Choroid plexus epithelial cell (primary cell): ENCODE data around the gene LTBP1.
A peak's percentile ranks its signal among the peaks of the same experiment; 100 is the strongest.
"Not testable (repeated sequence)": the region's sequence is repeated elsewhere in the genome, so short reads cannot be mapped to it uniquely, and the experiment has no call there.

Source experiments
- DNase-seq: peaks from one replicate; pipeline ENCODE4 v3.0.0-alpha.2; 2010; ENCODE audit warnings: low read depth
- H3K4me3 ChIP-seq: 2 replicates; pipeline ENCODE4 v1.5.1; 2011; ENCODE audit warnings: low read depth, mild to moderate bottlenecking, control low read depth, low read length, moderate library complexity
- TF ChIP-seq, protein P1 (sequence below): conservative IDR thresholded peaks from 2 replicates; pipeline ENCODE4 v1.5.1; 2011; ENCODE audit warnings: low read depth, mild to moderate bottlenecking, control low read depth, inconsistent platforms, low read length, moderate library complexity

Gene LTBP1

DNA sequence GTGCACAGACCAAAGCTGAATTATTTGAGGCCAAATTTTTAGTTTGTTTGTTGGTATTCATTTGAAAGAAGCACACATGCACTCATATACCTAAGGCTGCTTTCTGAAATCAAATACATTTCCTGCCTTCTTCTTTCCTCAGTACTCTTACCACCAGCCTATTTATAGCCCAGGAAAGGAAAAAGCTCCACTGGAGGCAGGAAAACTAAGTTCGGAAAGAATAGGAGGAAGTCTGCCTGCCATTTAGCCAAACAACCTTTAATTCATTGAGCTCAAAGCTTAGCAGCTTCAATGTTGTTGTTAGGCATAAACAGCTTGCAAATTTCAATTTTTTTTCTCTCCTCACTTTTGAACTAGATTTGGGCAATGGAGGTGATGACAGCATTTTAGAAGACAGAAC is 489.3 kb downstream of the LTBP1 start:
- TF ChIP-seq, protein P1, sequence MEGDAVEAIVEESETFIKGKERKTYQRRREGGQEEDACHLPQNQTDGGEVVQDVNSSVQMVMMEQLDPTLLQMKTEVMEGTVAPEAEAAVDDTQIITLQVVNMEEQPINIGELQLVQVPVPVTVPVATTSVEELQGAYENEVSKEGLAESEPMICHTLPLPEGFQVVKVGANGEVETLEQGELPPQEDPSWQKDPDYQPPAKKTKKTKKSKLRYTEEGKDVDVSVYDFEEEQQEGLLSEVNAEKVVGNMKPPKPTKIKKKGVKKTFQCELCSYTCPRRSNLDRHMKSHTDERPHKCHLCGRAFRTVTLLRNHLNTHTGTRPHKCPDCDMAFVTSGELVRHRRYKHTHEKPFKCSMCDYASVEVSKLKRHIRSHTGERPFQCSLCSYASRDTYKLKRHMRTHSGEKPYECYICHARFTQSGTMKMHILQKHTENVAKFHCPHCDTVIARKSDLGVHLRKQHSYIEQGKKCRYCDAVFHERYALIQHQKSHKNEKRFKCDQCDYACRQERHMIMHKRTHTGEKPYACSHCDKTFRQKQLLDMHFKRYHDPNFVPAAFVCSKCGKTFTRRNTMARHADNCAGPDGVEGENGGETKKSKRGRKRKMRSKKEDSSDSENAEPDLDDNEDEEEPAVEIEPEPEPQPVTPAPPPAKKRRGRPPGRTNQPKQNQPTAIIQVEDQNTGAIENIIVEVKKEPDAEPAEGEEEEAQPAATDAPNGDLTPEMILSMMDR: no peak
- no peak for DNase-seq
- no peak overlapping the region for H3K4me3 ChIP-seq

- no peak overlapping the region for H3K4me3 ChIP-seq
- TF ChIP-seq, protein P1: no peak
- DNase-seq: peak; percentile 81
Measured at GRCh38 chr2:33437297-33437696, 490.5 kb downstream of the LTBP1 start.

GRCh38 chr2:33437815-33438214 is 491.1 kb downstream of the LTBP1 start:
- no peak for DNase-seq
- TF ChIP-seq, protein P1: no peak
- H3K4me3 ChIP-seq: no peak overlapping the region

DNA sequence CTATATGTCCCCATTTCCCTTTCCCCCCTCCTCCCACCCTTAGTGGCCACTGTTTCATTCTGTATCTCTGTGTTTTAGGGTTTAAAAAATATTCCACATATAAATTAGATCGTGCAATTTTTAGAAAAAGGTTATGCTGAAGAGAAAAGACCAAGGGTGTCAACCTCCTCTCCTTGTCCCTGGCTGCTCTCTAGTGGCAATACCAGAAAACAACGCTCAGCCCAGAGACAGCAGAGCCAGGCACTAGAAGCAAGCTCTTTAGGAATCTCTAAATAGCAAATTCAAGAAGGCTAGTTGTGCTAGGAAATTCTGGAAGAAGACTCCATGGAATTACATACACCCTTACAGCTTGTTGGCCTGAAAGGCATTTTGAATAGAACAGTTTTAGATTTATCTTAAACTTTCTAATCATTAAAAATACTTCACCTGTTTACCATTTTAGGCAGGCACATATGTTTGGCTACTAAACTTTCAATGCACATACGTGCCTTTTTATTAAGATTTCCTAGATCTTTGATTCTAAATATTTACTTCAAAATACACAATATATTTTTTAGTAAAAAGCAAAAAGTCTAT is 494.6 kb downstream of the LTBP1 start:
- H3K4me3 ChIP-seq: no peak overlapping the region
- DNase-seq: peak; percentile 89
- TF ChIP-seq, protein P1: peak; percentile 92

DNA sequence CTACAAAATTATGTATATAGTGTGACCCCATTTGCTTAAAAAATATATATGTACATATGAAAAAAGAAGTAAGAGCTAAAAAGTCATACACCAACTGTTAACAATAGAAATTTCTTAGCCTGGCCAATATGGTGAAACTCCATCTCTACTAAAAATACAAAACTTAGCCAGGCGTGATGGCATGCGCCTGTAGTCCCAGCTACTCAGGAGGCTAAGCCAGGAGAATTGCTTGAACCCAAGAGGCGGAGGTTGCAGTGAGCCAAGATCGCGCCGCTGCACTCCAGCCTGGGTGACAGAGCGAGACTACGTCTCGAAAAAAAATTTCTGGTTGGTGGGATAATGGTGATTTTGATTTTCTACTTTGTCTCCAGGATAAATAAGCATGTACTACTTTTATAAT is 495.3 kb downstream of the LTBP1 start:
- not testable (repeated sequence) for DNase-seq, H3K4me3 ChIP-seq

- H3K4me3 ChIP-seq: no peak overlapping the region
- no peak for DNase-seq
- TF ChIP-seq, protein P1: no peak
Measured at GRCh38 chr2:33442528-33443079, 495.9 kb downstream of the LTBP1 start.

GRCh38 chr2:33443274-33443829 is 496.6 kb downstream of the LTBP1 start:
- DNase-seq: peak; percentile 66
- H3K4me3 ChIP-seq: no peak overlapping the region
- TF ChIP-seq, protein P1: no peak
